GM10248 (cell line): ENCODE measurements around the gene COG2.

Source experiments
- CTCF ChIA-PET: fragments of 300-600 bp; sonication (Branson Sonifier 250); formaldehyde crosslinking; extraction: SDS; loops from one replicate; lab custom pipeline; 2021; ENCODE audit warnings: antibody characterized with exemption; lab: Yijun Ruan, JAX
- POLR2A ChIA-PET: fragments of 350-650 bp; sonication (Branson Sonifier 250); formaldehyde crosslinking; extraction: SDS; loops from one replicate; lab custom pipeline; 2020; ENCODE audit warnings: antibody characterized with exemption; lab: Yijun Ruan, JAX
- DNase-seq: peaks from one replicate; pipeline ENCODE4 v3.0.0; 2012; ENCODE audit errors: extremely low spot score
- CTCF ChIP-seq: IDR thresholded peaks from 2 replicates; pipeline ENCODE4 v1.5.1; 2012; ENCODE audit warnings: mild to moderate bottlenecking, low read depth; ENCODE audit errors: extremely low read depth, missing control alignments, control extremely low read depth

COG2 gene

GRCh38 chr1:230624097-230624713 is 18.1 kb upstream of the COG2 start:
- no peak for DNase-seq
- TF ChIP-seq CTCF = no peak
- ChIA-PET POLR2A (no interaction called here), CTCF (no interaction called here)

- no peak for DNase-seq
- ChIA-PET POLR2A (no interaction called here), CTCF (no interaction called here)
- TF ChIP-seq CTCF = no peak
Measured at GRCh38 chr1:230626232-230626631, 16.0 kb upstream of the COG2 start.

- POLR2A ChIA-PET = no interaction called here
- TF ChIP-seq CTCF = no peak
- DNase-seq = no peak
- CTCF ChIA-PET = no interaction called here
Measured at GRCh38 chr1:230627767-230628166, 14.5 kb upstream of the COG2 start.

- no peak for TF ChIP-seq CTCF
- POLR2A ChIA-PET = no interaction called here
- DNase-seq = no peak
- CTCF ChIA-PET = interaction anchor here (1.6 kb wide), 1 partner anchor 12 kb away, joined by 4 read pairs; no protein-coding TSS in a partner anchor
Measured at GRCh38 chr1:230629511-230629910, 12.8 kb upstream of the COG2 start.

- DNase-seq = no peak
- TF ChIP-seq CTCF = no peak
- ChIA-PET CTCF (no interaction called here), POLR2A (no interaction called here)
Measured at GRCh38 chr1:230631477-230631876, 10.8 kb upstream of the COG2 start.

GRCh38 chr1:230632273-230632873 is 9.9 kb upstream of the COG2 start:
- ChIA-PET CTCF (interaction anchor here (1.4 to 2.3 kb wide), 2 partner anchors 10 to 35 kb away, joined by 3 to 17 read pairs; partner anchors contain the start of gene COG2), POLR2A (no interaction called here)
- TF ChIP-seq CTCF = peak; percentile 56
- no peak for DNase-seq
